Colonic mucosa (tissue), 4 donors: ENCODE results near the gene ABCG4. TPM values are rescaled to one million over a fixed set of nuclear protein-coding genes. Genes with fewer than 3 reads are reported as not detected.
"Not testable (repeated sequence)": the region's sequence is repeated elsewhere in the genome, so short reads cannot be mapped to it uniquely, and the experiment has no call there.

Experiments used
- DNase-seq: peaks from one replicate; pipeline ENCODE4 v3.0.0-alpha.2; 2020
- H3K27ac ChIP-seq: fragments of 200-600 bp; one replicate; pipeline ENCODE4 v1.8.0; 2021
- H3K27me3 ChIP-seq: fragments of 200-600 bp; one replicate; pipeline ENCODE4 v1.8.0; 2021
- H3K36me3 ChIP-seq: fragments of 200-600 bp; one replicate; pipeline ENCODE4 v1.8.0; 2021
- H3K4me1 ChIP-seq: fragments of 200-600 bp; one replicate; pipeline ENCODE4 v1.8.0; 2021; ENCODE audit warnings: mild to moderate bottlenecking
- H3K4me3 ChIP-seq: fragments of 200-600 bp; one replicate; pipeline ENCODE4 v1.8.0; 2021
- H3K9ac ChIP-seq, 2 donors: one replicate each; pipeline ENCODE4 v1.7.0; 2013; ENCODE audit warnings: control low read depth in 2 of 2, low read depth in 2 of 2, low read length in 2 of 2
- H3K9me3 ChIP-seq: fragments of 200-600 bp; one replicate; pipeline ENCODE4 v1.8.0; 2021
- intact Hi-C: fragments of 100-400 bp; cut with DNase I; formaldehyde crosslinking; loops from one replicate; pipeline ENCODE4 v1.14.1; 2022
- total RNA-seq, 2 donors: library from RNA; stranded (reverse); fragmentation: NEBNext Ultra II Directional in 1 of 2; extraction: Animal tissue kit (Norgen Biotek cat#: 25700) in 1 of 2; gene quantifications; one replicate each; pipeline ENCODE4 v1.2.1, GENCODE V29; 2021
- TF ChIP-seq, protein P1 (sequence below): fragments of 200-600 bp; IDR thresholded peaks from one replicate; pipeline ENCODE4 v1.8.0; 2022; ENCODE audit warnings: antibody characterized with exemption, mild to moderate bottlenecking
- donor health status: healthy.
- donor health status: DM: no; HTN: no; CAD: no.
- donor health status: DM: no; HTN: no; CAD: no.

The ABCG4 gene
- total RNA-seq, 2 donors from 2014 or later = 0.05 to 0.22 TPM

DNA sequence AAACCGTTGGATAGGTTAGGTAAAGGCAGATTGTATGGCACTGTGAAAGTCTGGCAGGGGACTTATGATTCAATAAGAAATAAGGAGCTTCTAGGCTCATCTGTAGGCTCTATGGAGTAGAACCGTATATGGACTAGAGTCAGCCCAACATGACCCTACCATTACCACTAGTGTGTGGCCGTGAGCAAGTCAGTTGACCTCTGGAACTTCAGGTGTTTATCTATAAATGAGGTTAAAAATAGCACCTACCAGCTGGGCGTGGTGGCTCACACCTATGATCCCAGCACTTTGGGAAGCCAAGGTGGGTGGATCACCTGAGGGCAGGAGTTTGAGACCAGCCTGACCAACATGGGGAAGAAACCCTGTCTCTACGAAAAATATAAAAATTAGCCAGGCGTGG, 23.0 kb upstream of the ABCG4 start:
- Histone ChIP-seq H3K27ac (peak overlapping the region; percentile 54), H3K9ac (no peak overlapping the region), H3K4me3 (no peak overlapping the region), H3K9me3 (no peaks in the 10 kb centered on the region), H3K36me3 (peaks cover 10% of the 10 kb centered on the region), H3K4me1 (peaks cover 5% of the 10 kb centered on the region), H3K27me3 (no peaks in the 10 kb centered on the region)
- TF ChIP-seq, protein P1, sequence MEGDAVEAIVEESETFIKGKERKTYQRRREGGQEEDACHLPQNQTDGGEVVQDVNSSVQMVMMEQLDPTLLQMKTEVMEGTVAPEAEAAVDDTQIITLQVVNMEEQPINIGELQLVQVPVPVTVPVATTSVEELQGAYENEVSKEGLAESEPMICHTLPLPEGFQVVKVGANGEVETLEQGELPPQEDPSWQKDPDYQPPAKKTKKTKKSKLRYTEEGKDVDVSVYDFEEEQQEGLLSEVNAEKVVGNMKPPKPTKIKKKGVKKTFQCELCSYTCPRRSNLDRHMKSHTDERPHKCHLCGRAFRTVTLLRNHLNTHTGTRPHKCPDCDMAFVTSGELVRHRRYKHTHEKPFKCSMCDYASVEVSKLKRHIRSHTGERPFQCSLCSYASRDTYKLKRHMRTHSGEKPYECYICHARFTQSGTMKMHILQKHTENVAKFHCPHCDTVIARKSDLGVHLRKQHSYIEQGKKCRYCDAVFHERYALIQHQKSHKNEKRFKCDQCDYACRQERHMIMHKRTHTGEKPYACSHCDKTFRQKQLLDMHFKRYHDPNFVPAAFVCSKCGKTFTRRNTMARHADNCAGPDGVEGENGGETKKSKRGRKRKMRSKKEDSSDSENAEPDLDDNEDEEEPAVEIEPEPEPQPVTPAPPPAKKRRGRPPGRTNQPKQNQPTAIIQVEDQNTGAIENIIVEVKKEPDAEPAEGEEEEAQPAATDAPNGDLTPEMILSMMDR = no peak
- peak; percentile 60 for DNase-seq
- intact Hi-C loops = no loop called here

GRCh38 chr11:119126675-119127268, 22.1 kb upstream of the ABCG4 start:
- H3K9me3 ChIP-seq = no peaks in the 10 kb centered on the region
- H3K9ac ChIP-seq = peak overlapping the region in 1 of 2 donors; percentile 6
- H3K27ac ChIP-seq = peak overlapping the region; percentile 54
- no peaks in the 10 kb centered on the region for H3K27me3 ChIP-seq
- H3K36me3 ChIP-seq = peaks cover 14% of the 10 kb centered on the region
- no peak for DNase-seq
- TF ChIP-seq, protein P1 = no peak
- peaks cover 5% of the 10 kb centered on the region for H3K4me1 ChIP-seq
- H3K4me3 ChIP-seq = no peak overlapping the region
- intact Hi-C loops = no loop called here

DNA sequence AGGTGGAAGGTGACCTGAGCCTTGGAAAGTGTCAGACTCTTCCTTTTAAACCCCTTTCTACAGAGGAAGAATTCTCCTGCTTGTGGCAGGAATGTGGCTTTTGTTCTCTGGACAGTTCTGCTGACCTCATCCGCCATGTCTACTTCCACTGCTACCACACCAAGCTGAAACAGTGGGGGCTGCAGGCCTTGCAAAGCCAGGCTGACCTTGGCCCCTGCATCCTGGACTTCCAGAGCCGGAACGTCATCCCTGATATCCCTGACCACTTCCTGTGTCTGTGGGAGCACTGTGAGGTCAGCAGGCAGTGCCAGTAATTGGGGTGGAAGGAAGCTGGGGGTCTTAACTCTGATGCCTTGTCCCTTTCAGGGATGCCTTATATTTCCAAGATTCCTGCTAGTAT, 18.2 kb upstream of the ABCG4 start:
- TF ChIP-seq, protein P1 = no peak
- H3K36me3 ChIP-seq = peaks cover 21% of the 10 kb centered on the region
- no peaks in the 10 kb centered on the region for H3K27me3 ChIP-seq

GRCh38 chr11:119134389-119134978, 14.4 kb upstream of the ABCG4 start:
- no peak overlapping the region for H3K9ac ChIP-seq

More for the DNA sequence above, 18.2 kb upstream of the ABCG4 start:
- intact Hi-C loops = no loop called here
- Histone ChIP-seq H3K27ac (no peak overlapping the region), H3K9ac (no peak overlapping the region), H3K4me1 (no peaks in the 10 kb centered on the region), H3K4me3 (no peak overlapping the region), H3K9me3 (no peaks in the 10 kb centered on the region)
- DNase-seq = no peak

DNA sequence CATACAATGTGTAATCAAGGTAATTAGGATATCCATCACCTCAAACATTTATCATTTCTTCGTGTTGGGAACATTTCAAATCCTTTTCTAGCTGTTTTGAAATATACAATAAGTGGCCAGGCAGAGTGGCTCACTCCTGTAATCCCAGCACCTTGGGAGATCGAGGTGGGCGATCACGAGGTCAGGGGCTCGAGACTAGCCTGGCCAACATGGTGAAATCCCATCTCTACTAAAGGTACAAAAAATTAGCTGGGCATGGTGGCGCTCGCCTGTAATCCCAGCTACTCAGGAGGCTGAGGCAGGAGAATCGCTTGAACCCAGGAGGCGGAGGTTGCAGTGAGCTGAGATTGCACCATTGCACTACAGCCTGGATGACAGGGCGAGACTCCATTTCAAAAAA, 9.6 kb upstream of the ABCG4 start:
- H3K9ac ChIP-seq, H3K4me3 ChIP-seq, H3K27ac ChIP-seq, H3K9me3 ChIP-seq, intact Hi-C loops, DNase-seq, H3K36me3 ChIP-seq, H3K4me1 ChIP-seq, H3K27me3 ChIP-seq: not testable (repeated sequence)

More at GRCh38 chr11:119134389-119134978, 14.4 kb upstream of the ABCG4 start:
- no peak overlapping the region for H3K27ac ChIP-seq
- H3K36me3 ChIP-seq = peaks cover 21% of the 10 kb centered on the region
- H3K4me3 ChIP-seq = no peak overlapping the region
- H3K27me3 ChIP-seq = no peaks in the 10 kb centered on the region
- intact Hi-C loops = no loop called here
- H3K9me3 ChIP-seq = no peaks in the 10 kb centered on the region
- no peak for DNase-seq
- TF ChIP-seq, protein P1 = peak; percentile 49
- no peaks in the 10 kb centered on the region for H3K4me1 ChIP-seq

GRCh38 chr11:119144825-119145486, 3.9 kb upstream of the ABCG4 start:
- Histone ChIP-seq H3K27me3 (peaks cover 22% of the 10 kb centered on the region), H3K4me3 (no peak overlapping the region), H3K36me3 (no peaks in the 10 kb centered on the region), H3K9ac (no peak overlapping the region), H3K27ac (no peak overlapping the region), H3K9me3 (no peaks in the 10 kb centered on the region), H3K4me1 (no peaks in the 10 kb centered on the region)
- intact Hi-C loops = no loop called here
- peak; percentile 76 for DNase-seq
- TF ChIP-seq, protein P1 = peak; percentile 48
